ENCODE results near the gene SIX2.

DNA sequence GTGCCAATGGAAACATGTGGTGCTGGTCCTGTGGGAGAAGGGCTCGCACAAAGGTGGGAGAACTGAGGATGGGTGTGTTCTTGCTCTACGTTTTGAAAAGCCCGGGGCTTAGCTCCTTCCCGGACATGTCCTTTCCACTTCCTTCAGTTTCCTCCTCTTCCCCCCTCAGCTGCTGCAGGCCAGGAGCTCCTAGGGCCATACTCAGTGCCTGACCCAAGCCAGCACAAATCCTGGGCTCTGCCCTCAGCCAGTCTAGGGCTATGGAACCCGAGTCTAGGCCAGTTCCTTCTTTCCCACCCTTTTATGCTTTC lies 1.4 kb upstream of the SIX2 start:
- TF ChIP-seq POLR2A (IDR thresholded peaks at IDR 0.05), result no peak
- TF ChIP-seq, protein P1, sequence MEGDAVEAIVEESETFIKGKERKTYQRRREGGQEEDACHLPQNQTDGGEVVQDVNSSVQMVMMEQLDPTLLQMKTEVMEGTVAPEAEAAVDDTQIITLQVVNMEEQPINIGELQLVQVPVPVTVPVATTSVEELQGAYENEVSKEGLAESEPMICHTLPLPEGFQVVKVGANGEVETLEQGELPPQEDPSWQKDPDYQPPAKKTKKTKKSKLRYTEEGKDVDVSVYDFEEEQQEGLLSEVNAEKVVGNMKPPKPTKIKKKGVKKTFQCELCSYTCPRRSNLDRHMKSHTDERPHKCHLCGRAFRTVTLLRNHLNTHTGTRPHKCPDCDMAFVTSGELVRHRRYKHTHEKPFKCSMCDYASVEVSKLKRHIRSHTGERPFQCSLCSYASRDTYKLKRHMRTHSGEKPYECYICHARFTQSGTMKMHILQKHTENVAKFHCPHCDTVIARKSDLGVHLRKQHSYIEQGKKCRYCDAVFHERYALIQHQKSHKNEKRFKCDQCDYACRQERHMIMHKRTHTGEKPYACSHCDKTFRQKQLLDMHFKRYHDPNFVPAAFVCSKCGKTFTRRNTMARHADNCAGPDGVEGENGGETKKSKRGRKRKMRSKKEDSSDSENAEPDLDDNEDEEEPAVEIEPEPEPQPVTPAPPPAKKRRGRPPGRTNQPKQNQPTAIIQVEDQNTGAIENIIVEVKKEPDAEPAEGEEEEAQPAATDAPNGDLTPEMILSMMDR (IDR thresholded peaks at IDR 0.05), result no peak
- no peak for TF ChIP-seq POLR2AphosphoS5 (IDR thresholded peaks at IDR 0.05)
